ENCODE measurements around the gene CYP2W1. TPM values are rescaled to one million over a fixed set of nuclear protein-coding genes. Genes with fewer than 3 reads are reported as not detected.

Gene CYP2W1
- total and polyA plus RNA-seq, 2 experiments from 2014 or later, result not detected

DNA sequence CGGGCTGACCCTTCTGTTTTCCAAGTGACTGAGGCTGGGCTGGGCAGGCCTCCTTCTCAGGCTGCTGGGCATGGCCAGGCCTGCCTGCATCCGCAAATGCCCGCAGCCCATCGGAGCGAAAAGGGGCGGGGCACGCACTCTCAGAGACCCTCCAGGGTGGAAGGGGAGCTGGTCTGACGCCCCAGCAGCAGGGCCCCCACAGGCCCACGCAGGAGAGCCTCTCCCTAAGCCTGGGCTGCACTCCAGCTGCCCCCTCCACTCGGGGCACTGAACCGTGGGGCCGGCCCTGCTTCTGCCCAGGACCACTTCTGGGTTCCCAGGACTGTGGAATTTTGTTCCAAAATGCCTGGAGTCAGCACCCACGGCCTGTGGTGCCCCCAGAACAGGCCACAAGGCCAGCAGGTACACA is 37.8 kb upstream of the CYP2W1 start:
- Histone ChIP-seq H3K9me2 (ENCODE audit: insufficient read depth) (no peaks in the 10 kb centered on the region), H3K9ac (no peak overlapping the region)

DNA sequence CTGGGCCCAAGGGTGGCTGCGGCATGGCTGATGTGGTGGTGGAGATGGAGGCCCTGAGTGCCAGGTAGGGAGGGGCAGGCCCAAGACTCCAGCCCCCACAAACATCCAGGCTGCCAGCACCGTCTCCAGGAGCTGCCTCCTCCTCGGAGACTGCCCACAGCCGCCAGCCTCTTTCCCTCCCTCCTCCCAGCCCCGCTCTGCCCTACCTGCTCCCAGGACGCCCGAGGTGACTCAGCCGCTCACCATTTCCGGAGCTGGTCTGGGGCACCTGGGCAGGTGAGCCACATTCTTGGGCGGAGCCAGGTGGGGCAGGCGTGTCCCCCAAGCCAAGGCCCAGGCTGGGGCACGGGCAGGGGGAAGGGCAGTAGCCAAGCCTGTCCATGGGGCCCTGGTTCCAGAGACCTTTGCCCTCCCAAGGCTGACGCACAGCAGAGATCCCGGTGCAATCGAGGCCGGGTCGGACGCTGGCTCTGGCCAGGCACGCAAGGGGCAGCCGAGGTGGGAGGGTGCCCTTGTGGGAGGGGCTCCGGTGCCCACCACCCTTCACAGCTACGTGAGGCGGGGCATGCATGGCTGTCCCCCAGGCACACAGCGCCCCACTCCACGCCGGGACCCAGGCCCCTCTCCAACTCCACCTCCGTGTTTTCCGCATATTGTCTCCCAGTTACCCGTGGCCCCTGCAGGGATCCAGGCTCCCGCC is 37.3 kb upstream of the CYP2W1 start:
- TF ChIP-seq EZH2 (IDR thresholded peaks at IDR 0.05; ENCODE audit: insufficient read depth, poor library complexity, severe bottlenecking), result no peak
- TF ChIP-seq EZH2phosphoT487 (IDR thresholded peaks at IDR 0.05; ENCODE audit: insufficient read depth, low read depth), result no peak
- 61 to 64% methylated on average over 28 to 30 of the region's 30 CpGs for WGBS, 2 experiments (ENCODE audit: low coverage in 1 of 2, low lambda C conversion rate in 2 of 2, missing lambda C conversion rate in 2 of 2)
- no peak for DNase-seq

More for the DNA sequence above, 37.8 kb upstream of the CYP2W1 start:
- Histone ChIP-seq H4K20me1 (ENCODE audit: insufficient read depth) (no peaks in the 10 kb centered on the region), H3K27ac (no peak overlapping the region), H3K9me3 (ENCODE audit: low read depth) (no peaks in the 10 kb centered on the region), H3K36me3 (ENCODE audit: low read depth) (no peaks in the 10 kb centered on the region), H3K4me1 (ENCODE audit: insufficient read depth) (no peaks in the 10 kb centered on the region), H3K4me3 (no peak overlapping the region), H3K4me2 (ENCODE audit: unreplicated experiment) (no peak overlapping the region), H3K27me3 (replicated peaks; ENCODE audit: insufficient read depth) (peaks cover 19% of the 10 kb centered on the region), H2AFZ (no peak overlapping the region), H3F3A (ENCODE audit: insufficient read depth) (no peaks in the 10 kb centered on the region), H3K79me2 (ENCODE audit: insufficient read depth) (no peaks in the 10 kb centered on the region)
- no peak for DNase-seq
- WGBS, 2 experiments (ENCODE audit: low coverage in 1 of 2, low lambda C conversion rate in 2 of 2, missing lambda C conversion rate in 2 of 2), result 71 to 77% methylated on average over 12 to 13 of the region's 13 CpGs
- in situ Hi-C loops (cut with MboI), result no loop called here
- no peak for TF ChIP-seq EZH2 (IDR thresholded peaks at IDR 0.05; ENCODE audit: insufficient read depth, poor library complexity, severe bottlenecking)
- TF ChIP-seq EZH2phosphoT487 (IDR thresholded peaks at IDR 0.05; ENCODE audit: insufficient read depth, low read depth), result no peak

DNA sequence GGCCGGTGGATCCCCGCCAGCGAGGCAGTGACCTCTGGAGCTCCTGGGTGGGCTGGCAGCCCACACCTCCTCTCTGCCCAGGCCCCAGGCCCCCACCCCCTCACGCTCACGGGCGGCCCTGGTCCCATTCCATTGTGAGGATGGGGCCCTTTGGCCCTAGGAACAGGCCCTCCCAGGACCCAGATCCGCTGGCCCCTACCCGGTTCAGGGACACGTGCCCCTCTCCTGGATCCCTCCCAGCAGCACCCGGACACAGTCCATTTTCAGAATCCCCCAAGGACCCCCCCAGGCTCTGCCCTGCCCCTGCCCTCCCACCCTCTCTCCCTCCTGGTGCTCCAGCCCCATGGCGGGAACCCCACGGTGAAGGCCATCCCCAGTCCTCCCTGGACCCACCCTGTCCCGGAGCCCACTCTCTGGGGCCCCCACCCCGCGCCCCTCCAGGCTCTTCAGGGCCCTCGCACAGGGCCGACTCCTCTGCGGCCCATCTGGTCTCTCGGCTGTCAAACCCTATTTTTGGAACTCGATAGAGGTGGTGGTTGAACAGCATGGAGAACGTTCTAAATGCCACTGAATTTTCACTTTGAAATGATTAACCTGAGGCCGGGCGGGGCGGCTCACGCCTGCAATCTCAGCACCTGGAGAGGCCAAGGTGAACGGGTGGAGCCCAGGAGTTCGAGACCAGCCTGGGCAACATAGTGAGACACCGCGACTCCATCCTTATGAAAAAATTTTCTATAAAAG is 36.6 kb upstream of the CYP2W1 start:
- H3K9me2 ChIP-seq (ENCODE audit: insufficient read depth), result no peaks in the 10 kb centered on the region
- no peak overlapping the region for H3K4me3 ChIP-seq
- WGBS, 2 experiments (ENCODE audit: low coverage in 1 of 2, low lambda C conversion rate in 2 of 2, missing lambda C conversion rate in 2 of 2), result 53 to 55% methylated on average over 19 to 29 of the region's 29 CpGs
- H3K9me3 ChIP-seq (ENCODE audit: low read depth), result no peaks in the 10 kb centered on the region
- H3K36me3 ChIP-seq (ENCODE audit: low read depth), result no peaks in the 10 kb centered on the region
- in situ Hi-C loops (cut with MboI), result no loop called here
- H3K27ac ChIP-seq, result no peak overlapping the region
- H2AFZ ChIP-seq, result no peak overlapping the region
- H3K9ac ChIP-seq, result no peak overlapping the region
- no peaks in the 10 kb centered on the region for H3F3A ChIP-seq (ENCODE audit: insufficient read depth)
- peaks cover 7% of the 10 kb centered on the region for H3K27me3 ChIP-seq (replicated peaks; ENCODE audit: insufficient read depth)
- TF ChIP-seq EZH2phosphoT487 (IDR thresholded peaks at IDR 0.05; ENCODE audit: insufficient read depth, low read depth) (no peak), EZH2 (IDR thresholded peaks at IDR 0.05; ENCODE audit: insufficient read depth, poor library complexity, severe bottlenecking) (no peak)
- H4K20me1 ChIP-seq (ENCODE audit: insufficient read depth), result no peaks in the 10 kb centered on the region
- no peaks in the 10 kb centered on the region for H3K4me1 ChIP-seq (ENCODE audit: insufficient read depth)
- DNase-seq, result no peak
- no peak overlapping the region for H3K4me2 ChIP-seq (ENCODE audit: unreplicated experiment)
- no peaks in the 10 kb centered on the region for H3K79me2 ChIP-seq (ENCODE audit: insufficient read depth)

More for the DNA sequence above, 37.3 kb upstream of the CYP2W1 start:
- H3K9me2 ChIP-seq (ENCODE audit: insufficient read depth), result no peaks in the 10 kb centered on the region
- no peaks in the 10 kb centered on the region for H3K9me3 ChIP-seq (ENCODE audit: low read depth)
- H3K9ac ChIP-seq, result no peak overlapping the region
- no peak overlapping the region for H2AFZ ChIP-seq
- H4K20me1 ChIP-seq (ENCODE audit: insufficient read depth), result no peaks in the 10 kb centered on the region
- no peaks in the 10 kb centered on the region for H3K36me3 ChIP-seq (ENCODE audit: low read depth)
- peaks cover 14% of the 10 kb centered on the region for H3K27me3 ChIP-seq (replicated peaks; ENCODE audit: insufficient read depth)
- H3K27ac ChIP-seq, result no peak overlapping the region
- H3K79me2 ChIP-seq (ENCODE audit: insufficient read depth), result no peaks in the 10 kb centered on the region
- H3F3A ChIP-seq (ENCODE audit: insufficient read depth), result no peaks in the 10 kb centered on the region
- no peak overlapping the region for H3K4me3 ChIP-seq
- H3K4me2 ChIP-seq (ENCODE audit: unreplicated experiment), result no peak overlapping the region
- H3K4me1 ChIP-seq (ENCODE audit: insufficient read depth), result no peaks in the 10 kb centered on the region
- in situ Hi-C loops (cut with MboI), result no loop called here

DNA sequence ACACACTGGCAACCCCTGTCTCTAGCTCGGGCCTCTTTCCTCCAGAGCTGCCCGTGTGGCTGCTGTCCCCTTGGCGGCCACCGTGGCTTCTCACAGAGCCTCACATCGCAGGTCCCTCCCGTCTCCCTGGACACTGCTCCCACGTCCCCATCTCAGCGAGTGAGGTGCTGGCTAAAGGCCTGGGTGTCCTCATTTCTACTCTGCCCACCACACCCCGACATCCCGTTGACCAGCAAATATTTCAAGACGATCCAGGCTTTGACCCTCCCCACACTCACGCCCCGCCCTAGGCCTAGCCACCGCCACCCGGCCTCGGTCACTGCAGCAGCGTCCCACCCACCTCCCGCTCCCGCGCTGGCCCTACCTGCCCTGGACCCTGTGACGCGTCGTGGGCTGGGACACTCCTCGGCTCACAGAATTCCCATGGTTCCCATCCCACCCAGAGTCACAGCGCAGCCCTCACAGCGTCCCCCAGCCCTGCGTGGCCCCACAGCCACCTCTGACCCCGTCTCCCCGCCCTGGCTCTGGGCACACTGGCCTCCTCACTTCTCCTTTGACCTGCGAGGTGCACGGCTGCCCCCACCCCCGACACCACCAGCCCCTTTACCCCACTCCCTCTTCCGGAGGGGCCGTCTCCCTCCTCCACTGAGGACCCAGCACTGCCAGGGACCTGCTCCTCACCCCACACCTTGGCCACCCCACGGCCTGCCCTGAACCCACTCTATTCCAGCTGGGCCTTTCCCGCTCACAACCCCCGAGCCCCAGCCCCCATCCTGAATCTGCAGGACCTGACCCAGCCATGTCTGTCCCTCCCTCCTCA is 35.4 kb upstream of the CYP2W1 start:
- H3K36me3 ChIP-seq (ENCODE audit: low read depth), result no peaks in the 10 kb centered on the region
- no peaks in the 10 kb centered on the region for H3K27me3 ChIP-seq (replicated peaks; ENCODE audit: insufficient read depth)
- no peaks in the 10 kb centered on the region for H3F3A ChIP-seq (ENCODE audit: insufficient read depth)
- H2AFZ ChIP-seq, result no peak overlapping the region
- H3K9me3 ChIP-seq (ENCODE audit: low read depth), result no peaks in the 10 kb centered on the region
- in situ Hi-C loops (cut with MboI), result no loop called here
- H3K4me1 ChIP-seq (ENCODE audit: insufficient read depth), result no peaks in the 10 kb centered on the region
- no peak for TF ChIP-seq EZH2phosphoT487 (IDR thresholded peaks at IDR 0.05; ENCODE audit: insufficient read depth, low read depth)
- TF ChIP-seq EZH2 (IDR thresholded peaks at IDR 0.05; ENCODE audit: insufficient read depth, poor library complexity, severe bottlenecking), result no peak
- H3K9me2 ChIP-seq (ENCODE audit: insufficient read depth), result no peaks in the 10 kb centered on the region
- H3K79me2 ChIP-seq (ENCODE audit: insufficient read depth), result no peaks in the 10 kb centered on the region
- no peak overlapping the region for H3K4me3 ChIP-seq
- 66 to 72% methylated on average over 12 to 37 of the region's 37 CpGs for WGBS, 2 experiments (ENCODE audit: low coverage in 1 of 2, low lambda C conversion rate in 2 of 2, missing lambda C conversion rate in 2 of 2)
- no peak overlapping the region for H3K9ac ChIP-seq
- H4K20me1 ChIP-seq (ENCODE audit: insufficient read depth), result no peaks in the 10 kb centered on the region
- DNase-seq, result no peak
- no peak overlapping the region for H3K4me2 ChIP-seq (ENCODE audit: unreplicated experiment)
- no peak overlapping the region for H3K27ac ChIP-seq

All from GM23248 (cell line).